OCI-LY1 (cell line): ENCODE data around the gene GLDN.

ENCODE experiments used
- CTCF ChIP-seq: fragments of 200-600 bp; sonication (generic), shearing (Covaris generic); IDR thresholded peaks from 2 replicates; pipeline ENCODE4 v1.5.1; 2017; ENCODE audit warnings: mild to moderate bottlenecking, antibody characterized with exemption, low read length, moderate library complexity, mixed read lengths
- EZH2 ChIP-seq: fragments of 200-600 bp; sonication (generic), shearing (Covaris generic); IDR thresholded peaks from 2 replicates; pipeline ENCODE4 v1.8.0; 2017; ENCODE audit warnings: borderline replicate concordance, mixed run types, mild to moderate bottlenecking, antibody characterized with exemption, low read length, moderate library complexity, mixed read lengths

- TF ChIP-seq CTCF (no peak), EZH2 (no peak)
Measured at GRCh38 chr15:51369451-51369761, 28.0 kb downstream of the GLDN start.
